SH-SY5Y (cell line): ENCODE data around the gene KRTAP19-1.

Experiments used
- GATA2 ChIP-seq: IDR thresholded peaks from 2 replicates; pipeline ENCODE4 v1.6.1; 2011; ENCODE audit warnings: mild to moderate bottlenecking, low read depth, low read length
- GATA3 ChIP-seq: IDR thresholded peaks from 2 replicates; pipeline ENCODE4 v1.6.1; 2011; ENCODE audit warnings: low read depth, mild to moderate bottlenecking, low read length, moderate library complexity

GRCh38 chr21:30434033-30434631, 46.0 kb downstream of the KRTAP19-1 start:
- TF ChIP-seq GATA3 (no peak), GATA2 (no peak)
